Stimulated activated naive CD8-positive, alpha-beta T cell treated with anti-CD3 and anti-CD28 coated beads, Interleukin-15, amount 100 ng/mL, for 72 hours (primary cell): Measurements from ENCODE around the gene IFT122.
A peak's percentile ranks its signal among the peaks of the same experiment; 100 is the strongest.

Experiments used
- ATAC-seq: fragments of 150-1000 bp; cut with Tn5 transposase; 2 replicates; pipeline ENCODE4 v1.10.0; 2021; ENCODE audit warnings: mild to moderate bottlenecking, moderate library complexity
- DNase-seq, 2 donors: peaks; one replicate each; pipeline ENCODE4 v3.0.0; 2021 to 2022
- H3K27ac Mint-ChIP-seq, 2 donors: one replicate each; pipeline ENCODE4 v1.8.0; 2022; ENCODE audit warnings: mild to moderate bottlenecking in 2 of 2, mixed read lengths in 2 of 2, moderate library complexity in 2 of 2
- H3K27me3 Mint-ChIP-seq: one replicate; pipeline ENCODE4 v1.8.0; 2022; ENCODE audit warnings: mixed read lengths
- H3K4me1 Mint-ChIP-seq: one replicate; pipeline ENCODE4 v1.8.0; 2022; ENCODE audit warnings: mild to moderate bottlenecking, mixed read lengths
- H3K4me3 Mint-ChIP-seq, 2 donors: one replicate each; pipeline ENCODE4 v1.8.0; 2022; ENCODE audit warnings: mild to moderate bottlenecking in 2 of 2, mixed read lengths in 2 of 2, moderate library complexity in 1 of 2
- H3K9me3 Mint-ChIP-seq, 2 donors: one replicate each; pipeline ENCODE4 v1.8.0; 2022; ENCODE audit warnings: mixed read lengths in 2 of 2

The IFT122 gene

DNA sequence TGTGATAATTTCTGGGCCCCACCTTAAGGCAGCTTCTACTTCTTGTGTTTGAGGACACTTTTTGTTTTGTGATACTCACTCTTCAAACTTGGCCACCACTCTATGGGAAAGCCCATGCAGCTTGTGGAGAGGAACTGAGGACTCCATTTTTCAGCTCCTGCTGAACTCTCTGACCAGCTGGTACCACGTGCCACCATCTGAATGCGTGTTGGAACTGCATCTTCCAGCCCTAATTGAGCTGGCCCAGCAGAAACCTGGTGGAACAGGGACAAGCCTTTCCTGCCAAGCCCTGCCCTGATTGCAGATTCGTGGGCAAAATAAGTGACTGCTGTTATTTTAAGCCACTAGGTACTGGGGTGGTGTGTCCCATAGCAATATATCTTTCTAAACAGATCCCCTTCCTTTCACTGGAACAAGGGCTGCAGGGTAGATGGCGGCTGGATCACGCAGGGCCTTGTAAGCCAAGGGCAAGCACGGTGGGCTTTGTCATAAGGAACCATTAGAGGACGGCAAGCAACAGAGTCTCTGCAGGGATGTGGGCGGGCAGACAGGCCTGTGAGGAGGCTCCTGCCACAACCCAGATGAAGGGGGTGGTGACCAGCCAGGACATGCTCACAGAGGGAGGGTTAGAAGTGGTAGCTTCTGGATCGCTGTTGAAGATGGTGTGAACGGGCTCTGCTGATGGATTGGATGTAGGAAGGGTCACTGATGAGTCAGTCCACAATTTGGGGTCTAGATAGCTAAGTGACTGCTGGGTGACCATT lies 112.4 kb downstream of the IFT122 start:
- peaks cover 12% of the 10 kb centered on the region for H3K4me1 Mint-ChIP-seq
- DNase-seq = no peak
- H3K27ac Mint-ChIP-seq = no peak overlapping the region
- no peak for ATAC-seq
- H3K27me3 Mint-ChIP-seq = peaks cover 23% of the 10 kb centered on the region
- no peaks in the 10 kb centered on the region for H3K9me3 Mint-ChIP-seq
- no peak overlapping the region for H3K4me3 Mint-ChIP-seq

DNA sequence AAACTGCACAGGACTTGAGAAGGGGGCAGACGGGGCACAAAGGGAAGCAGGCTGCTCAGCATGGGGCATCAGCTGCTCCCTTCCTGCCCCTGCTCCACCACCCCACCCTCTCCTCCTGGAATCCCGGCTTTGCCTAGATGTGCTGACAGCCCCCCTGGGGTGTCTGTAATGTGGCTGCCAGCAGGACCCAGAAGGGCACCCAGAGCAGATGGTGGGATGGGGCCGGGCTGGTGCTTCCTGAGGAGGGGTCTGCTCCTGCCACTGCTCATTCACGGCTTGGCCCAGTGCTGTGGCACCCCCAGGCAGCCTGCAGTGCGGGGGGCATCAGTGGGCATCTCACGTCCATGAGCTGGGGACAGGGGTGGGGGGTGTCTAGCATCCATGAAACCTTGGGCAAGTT lies 113.1 kb downstream of the IFT122 start:
- Mint-ChIP-seq H3K9me3 (no peaks in the 10 kb centered on the region), H3K4me1 (peaks cover 15% of the 10 kb centered on the region), H3K4me3 (no peak overlapping the region), H3K27ac (no peak overlapping the region), H3K27me3 (peaks cover 23% of the 10 kb centered on the region)
- ATAC-seq = no peak
- DNase-seq = no peak

DNA sequence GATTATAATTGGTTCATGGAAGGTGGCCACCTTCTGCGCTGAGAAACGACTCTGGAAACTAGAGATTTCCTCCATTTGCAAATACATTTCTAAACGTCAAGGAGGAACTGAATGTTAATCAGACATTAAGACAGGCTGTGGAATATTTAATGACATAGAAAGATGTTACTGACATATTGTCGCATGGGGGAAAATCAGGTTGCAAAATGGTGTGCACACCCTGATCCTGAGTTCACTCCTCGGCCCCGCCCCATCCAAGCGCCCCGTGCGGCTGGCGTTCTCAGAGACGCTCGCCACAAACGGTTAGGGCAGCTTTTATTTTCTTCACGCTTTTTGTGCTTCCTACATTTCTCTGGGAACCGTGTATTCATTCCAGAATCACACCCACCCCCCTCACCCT lies 113.7 kb downstream of the IFT122 start:
- H3K27ac Mint-ChIP-seq = no peak overlapping the region
- no peaks in the 10 kb centered on the region for H3K9me3 Mint-ChIP-seq
- DNase-seq (no peak), ATAC-seq (no peak)
- peak overlapping the region in 1 of 2 donors; percentile 20 for H3K4me3 Mint-ChIP-seq
- H3K4me1 Mint-ChIP-seq = peaks cover 19% of the 10 kb centered on the region
- H3K27me3 Mint-ChIP-seq = peaks cover 23% of the 10 kb centered on the region

DNA sequence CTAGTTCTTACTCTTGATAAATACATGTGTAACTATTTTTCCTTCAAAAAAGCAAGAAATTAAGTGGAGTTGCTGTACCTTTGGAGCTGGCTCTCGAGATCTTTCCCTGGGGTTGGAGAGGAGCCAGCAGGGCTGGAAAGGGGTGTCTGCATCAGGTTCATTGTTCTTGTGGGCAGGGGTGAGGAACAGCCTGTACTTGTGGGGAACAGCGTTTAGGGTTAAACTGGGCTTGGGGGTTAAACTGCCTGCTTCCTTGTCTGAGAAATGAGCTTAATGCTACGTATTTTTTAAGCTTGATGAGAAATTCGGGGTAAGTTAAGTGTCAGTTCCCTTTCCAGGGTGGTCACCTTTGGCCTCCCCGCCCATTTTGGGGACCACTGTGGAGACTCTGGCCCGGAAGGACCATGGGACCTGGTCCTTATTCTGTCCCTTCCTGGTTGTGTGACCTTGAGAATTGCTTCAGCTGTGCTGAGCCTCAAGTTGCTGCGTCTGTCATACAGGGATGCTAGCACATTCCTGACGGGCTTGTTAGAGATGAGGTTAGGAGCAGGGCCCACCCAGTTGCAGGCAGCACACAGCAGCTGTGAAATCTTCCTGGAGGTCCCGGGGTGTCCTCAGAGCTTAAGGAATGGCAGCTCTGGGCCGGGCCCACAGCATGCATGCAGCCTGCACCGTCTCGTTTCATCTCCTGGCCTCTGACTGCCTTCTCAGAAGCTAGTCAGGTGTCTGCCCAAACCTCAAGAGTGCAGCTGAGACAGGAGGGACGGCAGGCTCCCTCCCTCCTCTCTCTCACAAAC lies 114.5 kb downstream of the IFT122 start:
- peak overlapping the region in 1 of 2 donors; percentile 79 for H3K27ac Mint-ChIP-seq
- H3K27me3 Mint-ChIP-seq = peaks cover 23% of the 10 kb centered on the region
- ATAC-seq (no peak), DNase-seq (no peak)
- H3K9me3 Mint-ChIP-seq = no peaks in the 10 kb centered on the region
- H3K4me1 Mint-ChIP-seq = peaks cover 19% of the 10 kb centered on the region
- H3K4me3 Mint-ChIP-seq = no peak overlapping the region

DNA sequence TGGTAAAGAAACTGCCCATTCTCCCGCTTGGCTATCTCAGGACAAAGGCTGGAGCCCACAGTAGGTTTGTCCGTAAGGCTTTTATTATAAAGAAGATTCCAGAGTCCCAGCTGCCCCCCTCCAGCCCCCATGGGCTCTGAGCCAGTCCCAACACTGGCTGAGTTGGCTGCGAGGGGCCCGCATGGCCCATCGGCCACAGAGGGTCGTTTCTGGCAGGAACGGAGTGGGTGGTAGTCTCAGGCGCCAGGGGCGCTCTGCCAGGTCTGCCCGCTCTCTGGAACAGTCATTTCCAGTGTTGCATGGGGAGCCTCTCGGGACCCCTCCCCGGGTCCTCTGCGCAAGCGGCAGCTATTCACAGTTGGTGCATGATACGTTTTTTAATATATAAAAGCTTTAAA lies 115.1 kb downstream of the IFT122 start:
- H3K27me3 Mint-ChIP-seq = peaks cover 23% of the 10 kb centered on the region
- peaks cover 19% of the 10 kb centered on the region for H3K4me1 Mint-ChIP-seq
- DNase-seq (no peak), ATAC-seq (no peak)
- no peak overlapping the region for H3K27ac Mint-ChIP-seq
- no peak overlapping the region for H3K4me3 Mint-ChIP-seq
- no peaks in the 10 kb centered on the region for H3K9me3 Mint-ChIP-seq

DNA sequence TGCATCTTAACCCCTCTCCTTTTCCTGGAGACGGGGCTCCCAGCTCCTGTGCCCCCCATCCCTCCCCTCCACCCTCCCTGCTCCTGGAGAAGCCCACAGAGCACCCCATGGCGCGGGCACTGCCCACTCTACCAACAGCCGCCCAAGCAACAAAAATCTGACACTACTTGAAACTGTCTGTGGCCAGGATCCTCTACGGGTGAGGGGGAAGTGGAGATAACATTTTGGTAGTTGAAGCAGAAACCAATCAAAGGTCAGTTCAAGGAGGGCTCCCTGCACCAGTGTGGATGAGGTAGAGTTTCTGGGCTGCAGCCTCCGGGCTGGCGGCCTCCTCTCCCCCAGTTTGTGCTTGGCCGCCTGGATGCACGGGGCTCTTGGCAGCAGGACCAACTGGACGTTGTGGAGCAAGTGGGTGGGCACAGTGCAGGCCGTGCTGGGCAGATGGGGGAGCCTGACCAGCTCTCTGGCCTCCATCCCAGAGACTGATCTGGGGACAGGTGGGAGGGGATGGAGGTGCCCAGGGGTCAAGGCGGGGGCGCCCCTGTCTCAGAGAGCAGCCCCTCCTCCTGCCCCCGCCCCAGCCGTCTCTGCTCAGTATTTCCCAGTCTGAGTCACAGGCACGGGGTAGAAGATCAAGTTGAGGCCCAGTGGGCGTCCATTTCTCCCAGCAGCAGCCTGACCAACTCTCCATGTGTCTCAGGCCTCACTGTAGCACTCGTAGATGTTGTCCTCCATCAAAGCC lies 115.8 kb downstream of the IFT122 start:
- ATAC-seq = peak; percentile 30
- Mint-ChIP-seq H3K9me3 (no peaks in the 10 kb centered on the region), H3K4me1 (peaks cover 19% of the 10 kb centered on the region), H3K27ac (no peak overlapping the region), H3K27me3 (peaks cover 23% of the 10 kb centered on the region), H3K4me3 (no peak overlapping the region)
- DNase-seq = no peak

DNA sequence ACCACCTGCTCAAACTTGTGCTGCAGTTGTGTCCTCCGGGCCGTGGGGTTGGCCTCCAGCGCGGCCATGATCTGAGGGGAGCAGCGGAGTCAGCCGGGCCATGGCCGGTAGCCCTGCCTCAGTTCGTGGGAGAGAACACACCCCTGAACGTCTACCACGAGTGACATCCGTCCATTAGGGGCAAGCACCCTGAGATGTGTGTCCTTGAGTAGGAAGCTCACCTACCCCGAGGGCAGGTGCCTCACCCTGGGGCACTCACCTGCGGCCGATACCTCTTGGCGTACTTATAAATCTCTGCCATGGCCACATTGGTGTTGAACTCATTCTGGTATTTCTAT lies 116.3 kb downstream of the IFT122 start:
- ATAC-seq (peak; percentile 4), DNase-seq (no peak)
- Mint-ChIP-seq H3K4me3 (no peak overlapping the region), H3K27me3 (peaks cover 23% of the 10 kb centered on the region), H3K9me3 (no peaks in the 10 kb centered on the region), H3K4me1 (peaks cover 19% of the 10 kb centered on the region), H3K27ac (no peak overlapping the region)

DNA sequence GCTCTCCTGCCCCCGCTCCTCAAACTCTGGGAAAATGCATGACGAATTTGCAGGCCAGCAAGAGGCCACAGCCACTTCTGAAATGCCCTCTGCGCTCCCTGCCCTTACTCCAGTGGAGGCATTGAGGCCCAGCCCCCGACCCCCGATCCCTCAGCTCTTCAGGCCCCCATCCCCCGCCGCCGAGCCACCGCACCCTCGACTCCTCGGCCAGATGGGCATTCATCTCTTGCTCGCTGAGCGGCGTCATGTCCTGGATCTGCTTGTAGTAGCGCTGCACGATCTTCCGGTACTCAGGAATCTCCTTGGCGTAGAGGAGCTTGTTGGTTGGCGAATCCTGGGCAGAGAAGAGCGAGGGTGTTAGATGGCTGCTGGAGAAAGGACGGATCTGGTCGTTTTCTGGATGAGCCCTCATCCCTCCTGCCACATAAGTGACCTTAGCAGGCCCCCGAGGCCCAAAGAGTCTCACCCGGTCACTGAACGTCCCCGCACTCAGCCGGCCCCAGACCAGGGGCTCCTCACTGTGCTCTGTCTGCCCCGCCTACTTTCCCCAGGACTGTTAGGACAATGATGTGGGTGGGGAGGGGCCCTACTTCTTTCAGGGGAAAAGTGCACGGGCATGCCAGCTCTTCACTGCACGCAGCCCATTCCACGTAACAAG lies 117.0 kb downstream of the IFT122 start:
- no peak for ATAC-seq
- H3K27ac Mint-ChIP-seq = peak overlapping the region in 1 of 2 donors; percentile 33
- H3K9me3 Mint-ChIP-seq = no peaks in the 10 kb centered on the region
- H3K27me3 Mint-ChIP-seq = peaks cover 23% of the 10 kb centered on the region
- H3K4me3 Mint-ChIP-seq = no peak overlapping the region
- H3K4me1 Mint-ChIP-seq = peaks cover 19% of the 10 kb centered on the region
- no peak for DNase-seq

DNA sequence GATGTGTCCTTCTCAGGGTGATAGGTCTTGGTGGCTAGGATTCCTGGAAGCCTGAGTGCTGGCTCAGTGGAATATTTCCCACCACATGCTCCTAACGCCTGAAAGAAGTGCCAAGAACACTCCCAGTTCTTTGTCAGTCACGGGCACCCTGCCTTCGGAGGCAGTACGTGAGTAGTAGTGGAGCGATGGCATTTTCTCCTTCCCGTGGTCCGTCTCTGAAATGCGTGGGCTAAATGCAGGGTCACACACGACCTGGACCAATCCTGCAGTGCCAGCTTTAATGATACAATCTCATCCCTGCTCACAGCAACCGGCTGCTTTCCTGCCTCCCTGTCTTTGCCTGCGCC lies 117.5 kb downstream of the IFT122 start:
- Mint-ChIP-seq H3K27me3 (peaks cover 21% of the 10 kb centered on the region), H3K27ac (no peak overlapping the region)

DNA sequence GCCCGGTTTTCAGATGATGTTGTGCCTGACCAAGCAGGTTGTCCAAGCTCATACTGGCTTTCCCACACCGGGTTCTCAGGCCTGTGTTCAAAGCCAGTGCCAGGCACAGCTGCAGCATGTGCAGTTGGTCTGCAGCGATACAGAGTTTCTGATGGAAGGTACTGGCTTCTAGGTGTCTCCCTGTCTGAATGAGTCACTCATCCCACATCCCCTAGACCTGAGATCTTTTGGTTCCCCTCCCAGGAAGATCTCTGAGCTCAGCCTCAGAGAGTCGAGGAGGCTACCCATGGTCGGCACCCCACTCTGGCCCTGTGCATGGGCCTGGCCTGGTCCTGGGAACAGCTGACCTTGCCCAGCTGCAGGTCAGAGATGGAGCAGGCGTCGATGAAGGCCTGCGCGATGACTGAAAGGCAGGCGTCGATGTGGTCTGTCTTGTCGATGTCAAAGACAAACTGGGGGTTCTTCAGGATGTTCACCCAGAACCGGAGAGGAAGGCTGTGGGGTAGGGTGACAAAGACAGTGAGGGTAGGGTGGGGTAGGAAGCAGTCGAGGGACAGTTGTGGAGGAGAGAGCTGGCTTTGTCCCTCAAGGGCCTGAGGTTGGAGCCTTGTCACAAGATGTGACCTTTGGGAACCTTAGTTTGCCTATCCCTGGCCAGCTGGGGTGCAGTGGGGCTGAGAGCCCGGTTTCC lies 118.2 kb downstream of the IFT122 start:
- no peaks in the 10 kb centered on the region for H3K9me3 Mint-ChIP-seq
- peaks cover 14% of the 10 kb centered on the region for H3K4me1 Mint-ChIP-seq
- no peak overlapping the region for H3K4me3 Mint-ChIP-seq
- H3K27me3 Mint-ChIP-seq = peaks cover 14% of the 10 kb centered on the region
- ATAC-seq (no peak), DNase-seq (no peak)
- no peak overlapping the region for H3K27ac Mint-ChIP-seq

More for the DNA sequence above, 117.5 kb downstream of the IFT122 start:
- Mint-ChIP-seq H3K9me3 (no peaks in the 10 kb centered on the region), H3K4me3 (no peak overlapping the region), H3K4me1 (peaks cover 19% of the 10 kb centered on the region)
- no peak for DNase-seq
- ATAC-seq = no peak

DNA sequence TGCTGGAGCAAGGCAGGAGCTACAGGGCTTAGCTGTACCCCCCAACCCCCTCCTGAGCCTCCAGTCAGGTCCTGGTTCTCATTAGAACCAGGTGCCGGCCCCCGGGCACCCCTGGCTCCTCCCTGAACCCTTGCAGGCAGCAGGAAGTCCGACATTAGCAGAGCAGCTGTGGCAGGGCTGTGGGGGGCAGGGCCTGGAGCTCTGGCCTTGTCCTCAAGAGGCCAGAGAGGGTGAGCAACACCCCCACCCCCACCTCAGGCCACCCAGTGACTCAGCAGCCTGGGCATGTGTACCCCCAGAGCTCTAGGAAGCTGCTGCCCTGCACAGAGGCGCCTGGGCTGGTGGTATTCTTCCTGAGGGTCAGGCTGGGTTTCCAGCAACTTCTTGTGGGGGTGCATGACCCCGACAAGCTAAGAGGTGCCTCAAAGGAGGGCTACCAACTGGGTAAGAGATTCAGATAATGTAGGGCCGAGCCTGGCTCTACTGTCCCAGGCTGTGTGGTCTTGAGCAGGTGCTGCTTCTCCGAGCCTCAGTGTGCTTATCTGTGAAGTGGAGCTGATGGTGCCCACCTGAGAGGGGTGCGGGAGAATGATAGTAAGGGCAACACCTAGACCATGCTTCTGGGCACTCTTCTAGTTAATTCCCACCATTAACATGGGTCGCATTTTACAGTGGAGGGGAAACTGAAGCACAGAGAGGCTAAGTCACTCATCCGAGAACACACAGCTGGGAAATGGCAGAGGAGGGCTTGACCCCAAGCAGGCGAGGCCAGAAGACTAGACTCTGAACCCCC lies 118.9 kb downstream of the IFT122 start:
- Mint-ChIP-seq H3K4me1 (peaks cover 13% of the 10 kb centered on the region), H3K9me3 (no peaks in the 10 kb centered on the region), H3K27me3 (peaks cover 12% of the 10 kb centered on the region), H3K4me3 (no peak overlapping the region), H3K27ac (peak overlapping the region in 1 of 2 donors; percentile 46)
- ATAC-seq (no peak), DNase-seq (no peak)

DNA sequence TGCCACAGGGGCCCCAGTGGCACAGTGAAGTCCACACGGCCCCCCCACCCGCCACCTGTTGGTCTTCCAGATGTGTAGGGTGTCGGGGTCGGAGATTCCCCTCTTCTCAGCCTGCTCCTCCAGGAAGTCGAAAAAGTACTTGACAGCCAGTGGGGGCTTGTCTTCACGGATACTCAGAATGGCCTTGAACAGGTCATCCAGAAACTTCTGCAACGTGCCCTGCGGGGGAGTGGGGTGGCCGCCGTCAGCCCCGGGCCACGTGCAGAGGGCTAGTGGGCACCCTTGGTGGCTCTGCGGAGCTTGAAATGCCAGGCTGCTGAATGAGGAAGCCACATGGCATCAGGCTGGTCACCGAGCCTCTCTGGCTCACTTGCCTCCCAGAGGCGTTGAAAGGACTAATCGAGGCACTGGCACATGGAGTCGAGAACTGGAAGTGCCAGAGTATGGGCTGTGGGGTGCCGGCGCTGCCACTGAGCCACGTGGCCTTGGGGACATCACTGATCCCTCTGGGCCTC lies 119.6 kb downstream of the IFT122 start:
- Mint-ChIP-seq H3K27ac (no peak overlapping the region), H3K4me3 (no peak overlapping the region), H3K27me3 (peaks cover 6% of the 10 kb centered on the region), H3K9me3 (no peaks in the 10 kb centered on the region), H3K4me1 (peaks cover 7% of the 10 kb centered on the region)
- no peak for DNase-seq
- ATAC-seq = no peak

DNA sequence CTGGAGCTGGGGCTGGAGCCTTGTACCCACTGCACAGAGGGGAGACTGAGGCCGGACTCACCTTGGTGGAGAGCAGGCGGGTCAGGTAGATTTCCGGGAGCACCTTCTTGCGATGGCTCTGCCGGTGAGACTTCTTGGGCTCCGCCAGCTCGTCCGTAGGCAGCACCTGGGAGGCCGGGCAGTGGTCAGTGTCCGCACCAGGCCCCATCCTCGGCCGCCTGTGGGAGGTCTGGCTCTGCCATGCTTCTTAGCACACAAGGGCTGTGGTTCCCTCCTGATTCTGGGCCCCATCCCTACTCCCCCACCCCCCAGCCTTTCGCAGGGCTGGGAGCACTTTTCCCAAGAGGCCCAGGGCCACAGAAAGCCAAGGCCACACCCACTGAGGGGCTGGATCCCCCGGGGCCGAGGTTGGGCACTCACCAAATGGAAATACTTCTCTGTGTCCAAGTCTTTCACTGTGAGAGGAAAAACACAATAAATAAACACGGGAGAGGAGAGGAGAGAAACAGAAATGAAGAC lies 120.3 kb downstream of the IFT122 start:
- DNase-seq (no peak), ATAC-seq (no peak)
- H3K27me3 Mint-ChIP-seq = no peaks in the 10 kb centered on the region
- no peak overlapping the region for H3K27ac Mint-ChIP-seq
- H3K4me1 Mint-ChIP-seq = peaks cover 7% of the 10 kb centered on the region
- H3K9me3 Mint-ChIP-seq = no peaks in the 10 kb centered on the region
- no peak overlapping the region for H3K4me3 Mint-ChIP-seq

DNA sequence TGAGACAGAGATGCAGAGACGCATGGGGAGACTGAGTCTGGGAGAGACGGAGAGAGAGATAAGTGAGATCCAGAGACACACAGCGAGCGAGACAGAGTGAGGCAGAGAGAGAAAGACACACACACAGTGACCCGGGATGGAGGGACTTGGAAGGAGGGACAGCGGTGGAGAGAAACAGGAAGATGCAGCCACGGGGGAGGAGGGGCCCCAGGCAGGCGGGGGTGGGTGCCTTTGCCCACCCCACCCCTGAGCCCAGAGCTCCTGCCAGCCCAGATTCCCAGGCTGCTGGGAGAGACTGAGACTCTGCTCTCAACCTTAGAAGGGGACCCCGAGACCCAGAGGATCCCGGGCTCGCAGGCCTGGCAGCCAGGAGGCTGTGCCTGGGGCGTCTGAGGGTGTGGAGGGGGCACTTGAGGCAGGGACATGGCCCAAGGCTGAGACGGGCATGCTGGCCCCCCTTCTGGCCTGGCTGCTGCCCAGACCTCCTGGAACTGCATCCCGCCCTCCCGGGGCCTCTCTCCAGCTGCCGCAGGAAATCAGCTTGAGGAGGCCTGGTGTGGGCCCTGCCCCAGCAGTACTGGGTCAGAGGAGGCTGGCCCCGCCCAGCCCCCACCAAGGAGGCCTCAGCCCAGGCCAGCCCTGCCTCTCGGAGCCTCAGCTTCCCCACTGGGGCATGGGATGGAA lies 121.0 kb downstream of the IFT122 start:
- peak; percentile 16 for ATAC-seq
- Mint-ChIP-seq H3K4me3 (no peak overlapping the region), H3K9me3 (no peaks in the 10 kb centered on the region), H3K27ac (no peak overlapping the region), H3K27me3 (no peaks in the 10 kb centered on the region), H3K4me1 (peaks cover 7% of the 10 kb centered on the region)
- DNase-seq = no peak
